ENCODE data around the gene C1orf185.
"Not testable (repeated sequence)": the region's sequence is repeated elsewhere in the genome, so short reads cannot be mapped to it uniquely, and the experiment has no call there.

Gene C1orf185

GRCh38 chr1:51137696-51138095 is 35.7 kb downstream of the C1orf185 start:
- DNase-seq (ENCODE audit: low read depth), result not testable (repeated sequence)

DNA sequence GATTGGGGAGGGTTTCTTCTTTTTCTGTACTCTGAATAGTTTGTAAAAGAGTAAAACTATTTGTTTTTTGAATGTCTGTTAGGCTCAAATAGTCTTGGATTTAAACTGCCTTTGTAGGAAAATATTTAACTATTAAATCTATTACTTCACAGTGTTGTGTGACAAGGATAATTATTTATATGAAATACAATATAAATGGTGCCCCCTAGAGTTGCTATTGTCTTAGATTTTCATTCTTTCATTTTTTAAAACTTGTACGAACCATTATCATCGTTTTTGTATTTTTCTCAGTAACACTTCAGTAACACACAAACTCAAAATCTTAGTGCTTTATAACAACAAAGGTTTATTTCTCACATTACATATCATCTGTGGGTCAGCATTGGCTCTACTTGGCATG is 37.4 kb downstream of the C1orf185 start:
- no peak for DNase-seq (ENCODE audit: low read depth)

DNA sequence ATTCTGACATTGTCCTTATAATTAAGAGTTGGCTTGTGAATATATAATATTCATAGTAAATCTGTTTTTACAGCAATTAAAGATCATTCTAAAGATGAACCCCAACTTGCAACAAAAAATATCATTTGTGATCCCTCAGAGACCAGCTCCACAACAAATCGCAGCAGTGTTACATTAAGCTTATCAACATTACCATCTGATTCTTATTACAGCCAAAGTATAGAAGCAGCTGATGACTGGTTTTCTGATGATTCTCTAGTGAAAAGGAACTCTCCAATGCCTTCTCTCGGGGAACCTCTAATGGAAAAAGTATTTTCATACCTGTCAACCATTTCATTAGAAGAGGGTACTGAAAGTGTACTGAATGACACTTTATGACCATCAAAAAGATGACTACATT is 45.4 kb downstream of the C1orf185 start:
- DNase-seq (ENCODE audit: low read depth), result no peak

DNA sequence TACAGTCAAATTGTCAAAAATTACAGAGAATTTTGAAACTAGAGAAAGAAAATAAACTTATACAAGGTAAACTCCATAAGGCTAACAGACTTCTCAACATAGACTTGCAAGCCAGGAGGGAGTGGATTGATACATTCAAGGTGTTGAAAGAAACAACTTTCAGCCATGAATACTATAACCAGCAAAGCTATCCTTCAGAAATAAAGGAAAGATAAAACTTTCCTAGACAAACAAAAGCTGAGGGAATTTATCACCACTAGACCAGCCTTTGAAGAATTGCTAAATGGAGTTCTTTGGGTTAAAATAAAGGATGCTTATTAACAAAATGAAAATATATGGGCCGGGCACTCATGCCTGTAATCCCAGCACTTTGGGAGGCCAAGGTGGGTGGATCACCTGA is 52.7 kb downstream of the C1orf185 start:
- no peak for DNase-seq (ENCODE audit: low read depth)

DNA sequence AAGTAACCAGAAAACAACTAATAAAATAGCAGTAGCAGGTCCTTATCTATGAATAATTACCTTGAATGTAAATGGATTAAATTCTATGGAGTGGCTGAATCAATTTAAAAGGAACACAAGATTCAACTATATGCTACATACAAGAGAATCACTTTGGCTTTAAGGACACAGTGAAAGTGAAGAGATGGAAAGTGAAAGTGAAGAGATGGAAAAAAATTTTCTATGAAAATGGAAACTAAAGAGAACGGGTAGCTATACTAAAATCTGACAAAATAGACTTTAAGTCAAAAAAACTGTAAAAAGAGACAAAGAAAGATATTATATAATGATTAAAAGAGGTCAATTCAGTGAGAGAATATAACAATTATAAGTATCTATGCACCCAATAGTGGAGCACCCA is 54.7 kb downstream of the C1orf185 start:
- DNase-seq (ENCODE audit: low read depth), result no peak

DNA sequence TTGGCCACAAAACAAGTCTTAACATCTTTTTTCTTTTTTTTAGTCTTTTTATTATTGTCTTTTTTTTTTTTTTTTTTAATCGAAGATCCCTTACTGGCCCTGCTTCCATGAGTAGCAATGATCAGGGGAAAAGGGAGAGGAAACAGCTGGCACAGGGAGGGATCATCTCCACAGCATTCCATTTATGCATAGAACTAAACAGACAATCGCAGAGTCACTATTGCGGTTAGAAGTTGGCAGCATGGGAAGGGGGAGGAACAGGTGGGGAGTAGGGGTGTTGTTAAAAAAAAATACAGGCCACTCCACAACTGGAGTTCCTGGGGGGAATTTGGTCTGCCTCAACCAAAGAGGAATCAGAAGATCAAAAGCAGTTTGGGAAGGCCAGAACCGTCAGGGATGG is 55.4 kb downstream of the C1orf185 start:
- no peak for DNase-seq (ENCODE audit: low read depth)

GRCh38 chr1:51158263-51158662 is 56.2 kb downstream of the C1orf185 start:
- no peak for DNase-seq (ENCODE audit: low read depth)

DNA sequence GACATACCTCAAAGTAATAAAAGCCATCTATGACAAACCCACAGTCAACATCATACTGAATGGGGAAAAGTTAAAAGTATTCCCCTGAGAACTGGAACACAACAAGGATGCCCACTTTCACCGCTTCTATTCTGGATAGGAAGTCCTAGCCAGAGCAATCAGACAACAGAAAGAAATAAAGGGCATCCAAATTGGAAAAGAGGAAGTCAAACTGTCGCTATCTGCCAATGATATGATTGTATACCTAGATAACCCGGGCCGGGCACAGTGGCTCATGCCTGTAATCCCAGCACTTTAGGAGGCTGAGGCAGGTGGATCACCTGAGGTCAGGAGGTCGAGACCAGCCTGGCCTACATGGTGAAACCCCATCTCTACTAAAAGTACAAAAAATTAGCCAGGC is 60.5 kb downstream of the C1orf185 start:
- DNase-seq (ENCODE audit: low read depth), result not testable (repeated sequence)

DNA sequence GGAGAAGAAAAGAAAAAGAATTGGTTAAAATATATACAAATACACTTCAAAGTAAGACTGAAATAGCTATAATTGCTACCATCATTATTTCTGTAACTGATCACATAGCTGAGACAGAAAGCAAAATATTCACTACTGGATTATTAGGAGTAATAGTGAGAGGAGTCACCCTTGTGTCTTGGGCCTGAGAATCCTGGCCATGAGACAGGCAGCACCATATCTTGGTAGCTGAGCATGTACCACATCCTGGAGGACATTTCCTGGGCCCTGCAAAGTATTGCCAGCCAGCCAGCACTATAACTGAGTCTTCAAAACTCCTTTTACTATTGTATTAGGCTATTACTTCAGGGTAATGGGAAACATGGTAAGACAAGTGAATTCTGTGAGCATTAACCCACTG is 63.5 kb downstream of the C1orf185 start:
- no peak for DNase-seq (ENCODE audit: low read depth)

DNA sequence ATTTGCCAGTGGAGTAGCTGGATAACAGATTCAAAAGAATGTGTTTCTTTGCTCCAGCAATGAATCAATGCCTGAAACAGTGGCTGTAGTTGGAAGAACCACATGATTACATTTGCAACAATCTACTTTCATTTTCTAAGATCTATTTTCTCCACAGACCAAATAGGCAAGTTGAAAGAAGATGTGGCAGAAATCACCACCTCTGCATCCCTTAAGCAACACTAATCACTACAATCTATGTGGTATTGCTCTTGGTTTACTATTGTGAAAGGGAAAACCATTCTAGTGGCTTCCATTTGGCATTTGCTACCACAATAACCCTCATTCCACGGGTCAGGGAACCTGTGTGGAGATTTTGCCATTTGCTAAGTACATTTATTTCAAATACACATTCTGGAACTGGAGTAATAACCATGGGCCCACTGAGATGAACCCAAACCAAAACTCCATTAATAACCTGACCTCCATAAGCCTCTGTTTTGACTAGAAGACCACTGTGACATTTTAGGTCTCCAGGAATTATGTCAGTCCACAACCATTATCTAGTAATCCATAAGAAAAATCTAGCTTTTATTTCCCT is 66.3 kb downstream of the C1orf185 start:
- DNase-seq (ENCODE audit: low read depth), result peak; percentile 22

DNA sequence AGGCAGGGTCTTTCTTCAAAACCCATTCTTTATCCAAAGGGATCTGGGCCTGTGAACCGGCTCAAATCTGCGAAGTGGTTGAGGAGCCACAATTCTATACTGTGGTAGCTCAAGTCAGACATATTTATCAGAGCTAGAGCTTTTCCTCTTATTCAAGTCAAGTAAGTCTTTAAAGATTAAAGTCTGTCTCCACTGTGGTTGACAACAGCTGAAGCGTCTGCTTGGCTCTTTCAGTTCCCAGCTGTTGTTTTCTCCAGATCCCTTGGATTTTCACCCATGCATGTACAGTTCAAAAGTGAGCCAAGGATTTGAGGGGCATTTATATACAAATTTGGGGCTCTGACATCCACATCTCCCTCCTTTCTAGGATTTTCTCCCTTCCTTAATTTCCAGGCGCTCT is 66.9 kb downstream of the C1orf185 start:
- DNase-seq (ENCODE audit: low read depth), result no peak

DNA sequence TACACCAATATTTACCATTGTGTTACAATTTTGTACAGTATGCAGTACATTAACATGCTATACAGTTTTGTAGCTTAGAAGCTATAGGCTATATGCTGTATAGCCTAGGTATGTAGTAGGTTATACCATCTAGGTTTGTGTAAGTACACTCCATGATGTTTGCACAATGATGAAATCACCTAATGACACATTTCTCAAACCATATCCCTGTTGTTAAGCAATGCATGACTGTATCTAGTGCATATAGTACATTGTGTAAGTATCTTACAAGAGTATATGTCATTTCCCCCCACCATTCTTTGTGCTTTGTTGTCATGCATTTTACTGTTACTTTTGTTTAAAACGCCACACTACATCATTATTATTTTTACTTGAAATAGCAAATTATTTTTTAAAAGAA is 68.3 kb downstream of the C1orf185 start:
- DNase-seq (ENCODE audit: low read depth), result peak; percentile 56

DNA sequence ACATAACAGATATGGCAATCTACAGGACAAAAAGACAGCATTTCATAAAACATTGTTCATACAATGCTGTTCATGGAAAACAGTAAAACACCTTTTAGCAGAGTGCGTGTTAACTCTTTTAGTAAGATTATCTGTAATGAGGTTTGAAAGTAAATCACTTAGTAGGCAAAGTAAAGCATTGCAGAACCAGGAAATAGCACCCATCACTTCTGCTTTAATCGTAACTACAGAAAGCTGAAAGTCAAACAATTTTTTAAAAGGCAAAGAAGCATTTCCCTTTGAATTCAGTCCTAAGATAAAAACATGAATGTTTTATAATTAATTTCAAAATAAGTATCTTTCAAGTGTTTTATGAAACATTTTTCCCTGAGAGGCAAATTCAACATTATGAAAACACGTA is 70.8 kb downstream of the C1orf185 start:
- no peak for DNase-seq (ENCODE audit: low read depth)

DNA sequence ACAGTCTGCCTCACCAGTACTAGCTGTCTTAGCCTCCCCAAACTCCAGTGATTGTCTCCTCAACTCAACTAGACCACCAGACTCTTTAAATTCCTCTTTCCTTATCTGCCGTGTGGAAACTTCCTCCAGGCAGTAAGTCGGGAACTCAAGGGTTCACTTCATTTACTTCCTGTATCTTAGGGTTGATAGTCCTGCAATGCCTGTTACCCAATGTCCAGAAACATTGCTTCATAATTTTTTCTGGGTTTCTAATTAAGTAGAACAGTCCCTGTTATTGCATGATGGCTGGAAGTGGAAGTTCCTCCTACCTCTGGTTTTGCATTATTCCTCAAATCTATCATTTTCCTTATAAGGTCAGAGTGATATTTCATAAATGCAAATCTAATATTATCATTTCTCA is 73.2 kb downstream of the C1orf185 start:
- peak; percentile 29 for DNase-seq (ENCODE audit: low read depth)

DNA sequence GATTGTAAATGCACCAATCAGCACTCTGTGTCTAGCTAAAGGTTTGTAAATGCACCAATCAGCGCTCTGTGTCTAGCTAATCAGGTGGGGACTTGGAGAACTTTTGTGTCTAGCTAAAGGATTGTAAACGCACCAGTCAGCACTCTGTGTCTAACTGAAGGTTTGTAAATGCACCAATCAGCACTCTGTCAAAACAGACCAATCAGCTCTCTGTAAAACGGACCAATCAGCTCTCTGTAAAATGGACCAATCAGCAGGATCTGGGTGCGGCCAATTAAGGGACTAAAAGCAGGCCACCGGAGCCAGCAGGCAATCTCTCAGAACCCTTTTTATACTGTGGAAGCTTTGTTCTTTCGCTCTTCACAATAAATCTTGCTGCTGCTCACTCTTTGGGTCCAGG is 76.0 kb downstream of the C1orf185 start:
- DNase-seq (ENCODE audit: low read depth), result not testable (repeated sequence)

DNA sequence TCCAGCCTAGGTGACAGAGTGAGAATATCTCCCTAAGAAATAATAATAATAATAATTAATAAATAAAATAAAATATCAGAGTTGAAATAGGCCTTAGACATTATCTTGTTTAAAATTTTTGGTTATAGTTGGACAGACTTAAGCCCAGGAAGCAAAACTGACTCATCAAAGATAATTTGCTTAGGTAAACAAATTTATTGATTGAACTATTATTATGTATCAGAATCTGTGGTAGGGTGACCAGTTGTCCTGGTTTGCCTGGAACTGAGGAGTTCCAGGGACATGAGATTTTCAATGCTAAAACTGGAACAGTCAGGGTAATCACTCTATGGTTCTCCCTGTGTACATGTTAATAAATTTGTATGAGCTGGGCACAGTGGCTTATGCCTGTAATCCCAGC is 86.2 kb downstream of the C1orf185 start:
- DNase-seq (ENCODE audit: low read depth), result no peak

- peak; percentile 69 for DNase-seq (ENCODE audit: low read depth)
Observed at GRCh38 chr1:51189421-51190073, 87.5 kb downstream of the C1orf185 start.

DNA sequence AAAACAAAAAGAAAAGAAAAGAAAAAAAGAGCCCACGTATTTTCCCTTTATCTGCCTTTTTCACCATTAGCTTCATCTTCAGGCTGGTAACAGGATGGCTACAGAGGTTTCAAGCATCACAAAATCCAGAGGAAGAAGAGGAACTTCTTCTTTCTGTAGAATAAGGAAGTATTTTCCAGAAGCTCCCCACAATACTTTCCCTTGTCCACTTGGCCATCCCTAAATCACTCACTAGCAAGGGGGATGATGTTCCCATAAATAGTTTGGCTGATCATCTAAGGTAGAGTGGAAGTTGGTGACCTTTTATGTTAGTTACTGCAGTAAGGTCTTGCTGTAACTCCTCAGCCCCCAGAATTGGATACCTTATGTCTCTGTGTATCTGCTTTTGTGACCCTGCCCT is 88.9 kb downstream of the C1orf185 start:
- no peak for DNase-seq (ENCODE audit: low read depth)

GRCh38 chr1:51192213-51192843 is 90.3 kb downstream of the C1orf185 start:
- DNase-seq (ENCODE audit: low read depth), result peak; percentile 77

- no peak for DNase-seq (ENCODE audit: low read depth)
Observed at GRCh38 chr1:51193564-51193963, 91.5 kb downstream of the C1orf185 start.
